OCI-M2 (cell line): ENCODE measurements around the gene GPR146.

ENCODE experiments used
- DNase-seq: peaks from one replicate; lab custom pipeline; 2025; ENCODE audit not compliant: unreplicated experiment; lab: John Stamatoyannopoulos, UW

GPR146 gene

DNA sequence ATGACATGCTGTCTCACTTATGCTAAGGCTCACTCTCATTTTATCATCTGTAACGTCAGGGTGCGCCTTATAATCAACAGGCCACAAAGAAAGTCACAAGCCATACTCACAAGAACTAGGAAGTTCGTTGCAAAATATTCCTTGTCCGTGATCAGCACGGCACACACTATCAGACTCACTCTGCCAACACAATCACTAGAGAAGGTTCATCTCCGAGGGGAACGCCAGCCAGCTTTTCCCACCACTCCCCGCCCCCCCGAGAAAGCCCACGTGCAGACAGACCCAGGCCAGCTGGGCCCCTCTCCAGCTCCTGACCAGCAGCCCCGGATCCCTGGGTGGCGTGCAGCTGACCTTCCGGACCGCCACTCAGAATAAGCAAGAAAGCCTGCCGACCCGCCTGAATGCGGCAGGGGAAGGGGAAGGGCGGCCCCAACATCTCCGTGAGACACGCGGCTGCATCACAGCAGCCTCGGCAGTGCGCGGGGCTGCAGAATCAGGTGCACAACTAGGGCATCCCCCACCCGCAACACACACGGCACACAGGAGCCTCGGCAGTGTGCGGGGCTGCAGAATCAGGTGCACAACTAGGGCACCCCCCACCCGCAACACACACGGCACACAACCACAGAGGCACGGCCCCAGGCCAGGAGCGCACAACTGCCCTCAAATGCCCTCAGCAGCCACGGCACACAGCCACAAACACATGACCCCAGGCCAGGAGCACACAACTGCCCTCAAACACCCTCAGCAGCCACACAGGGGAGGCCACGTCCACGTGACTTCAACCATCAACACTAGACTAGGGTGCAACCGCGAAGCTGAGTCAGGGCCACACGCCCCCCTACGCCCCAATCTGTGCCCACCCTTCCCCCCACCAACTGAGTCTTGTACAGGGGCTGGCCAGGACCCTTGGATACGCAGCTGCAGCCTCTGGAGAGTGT, 2.5 kb upstream of the GPR146 start:
- no peak for DNase-seq

GRCh38 chr7:1042492-1042833, 1.9 kb upstream of the GPR146 start:
- DNase-seq, result no peak

GRCh38 chr7:1043552-1044188, 676 bp upstream of the GPR146 start:
- no peak for DNase-seq

DNA sequence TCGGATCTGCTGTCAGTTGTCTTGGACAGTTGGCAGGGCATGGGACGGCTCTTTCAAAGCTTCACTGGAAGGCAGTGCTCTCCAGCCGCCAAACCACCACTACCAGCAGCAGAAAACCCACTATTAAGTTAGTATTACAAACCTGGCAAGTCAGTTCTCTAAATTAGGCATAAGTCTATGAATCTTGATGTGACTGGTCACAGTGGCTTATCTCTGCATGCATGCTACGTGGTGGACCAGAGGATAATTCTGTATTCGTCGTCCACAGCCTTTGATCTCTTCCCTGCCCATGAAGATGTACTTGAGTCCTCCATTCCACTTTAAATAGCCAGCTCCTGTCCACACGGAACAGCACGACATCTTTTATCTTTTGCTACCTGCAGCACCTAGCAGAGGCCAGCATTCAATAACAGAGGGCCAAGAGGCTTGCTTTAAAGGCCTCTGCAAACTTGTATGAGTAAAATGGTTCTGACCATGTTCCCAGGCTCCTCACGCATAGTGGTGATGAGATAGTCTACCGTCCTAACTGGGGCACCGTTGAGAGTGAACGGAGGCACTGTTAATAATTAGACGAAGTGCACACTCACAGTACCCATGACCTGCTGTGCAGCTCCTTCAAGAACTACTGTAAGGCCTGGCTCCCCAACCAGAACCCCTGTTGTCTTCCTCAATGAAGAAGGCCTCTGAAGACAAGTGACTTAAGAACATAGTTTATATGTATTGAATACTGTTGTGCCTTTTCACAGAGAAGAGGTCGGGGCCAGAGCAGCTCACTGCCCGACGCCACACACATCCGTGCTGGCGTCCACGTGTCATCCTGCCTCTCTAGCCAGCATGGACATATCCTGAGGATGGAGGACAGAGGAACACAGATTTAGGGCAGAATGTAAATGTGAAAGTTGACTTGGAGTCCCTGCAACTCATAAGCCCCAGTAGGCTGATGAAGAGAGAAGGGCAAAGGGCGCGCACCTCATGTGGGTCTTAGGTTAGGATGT, 1.0 kb downstream of the GPR146 start:
- no peak for DNase-seq

DNA sequence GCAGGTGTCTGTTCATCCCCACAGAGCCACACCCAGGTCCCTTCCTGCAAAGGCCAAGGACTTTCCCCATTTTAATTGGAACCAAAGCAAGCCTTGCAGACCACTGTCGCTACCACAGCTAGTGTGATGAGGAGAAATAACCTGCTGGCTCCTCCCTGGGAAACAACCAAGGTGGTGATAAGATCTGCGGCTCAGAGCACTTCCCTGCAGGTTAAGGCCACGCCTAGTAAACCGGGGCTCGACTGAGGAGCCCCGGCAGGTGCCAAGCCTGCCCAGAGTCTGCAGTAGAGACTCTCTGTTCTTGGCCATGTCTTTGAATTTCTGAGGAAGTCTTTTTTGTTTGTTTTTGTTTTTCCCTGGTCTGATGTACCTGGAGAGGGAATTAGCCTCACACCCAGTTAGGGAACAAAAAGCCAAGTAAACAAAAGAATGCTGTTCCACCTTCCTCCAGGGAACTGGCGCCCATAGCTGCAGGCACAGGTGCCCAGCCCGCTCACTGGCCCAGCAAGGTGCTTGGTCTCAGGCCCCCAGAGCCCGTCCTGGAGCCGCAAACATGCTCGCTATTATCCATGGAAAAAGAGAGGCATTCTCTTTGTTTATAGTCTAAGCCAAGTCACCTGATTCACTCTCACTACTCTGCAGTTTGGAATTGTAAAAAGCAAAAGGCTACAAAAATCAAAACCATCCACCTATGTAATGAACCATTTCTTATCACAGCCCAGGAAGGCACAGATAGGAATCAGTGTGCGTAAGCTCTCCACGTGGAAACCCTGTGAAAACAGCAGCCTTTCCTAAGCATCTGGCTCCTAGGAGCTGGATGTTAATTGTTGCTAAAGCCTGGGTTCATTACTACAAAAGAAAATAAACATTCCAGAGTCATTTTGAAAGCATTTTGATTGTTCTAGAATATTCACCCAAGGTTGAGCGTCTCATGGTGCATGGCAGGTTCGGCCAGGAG, 2.7 kb downstream of the GPR146 start:
- DNase-seq, result no peak

GRCh38 chr7:1049006-1049741, 4.8 kb downstream of the GPR146 start:
- DNase-seq, result no peak

- DNase-seq, result no peak
Measured at GRCh38 chr7:1049801-1050200, 5.5 kb downstream of the GPR146 start.

- DNase-seq, result no peak
Measured at GRCh38 chr7:1050254-1050906, 6.0 kb downstream of the GPR146 start.

GRCh38 chr7:1050956-1051690, 6.8 kb downstream of the GPR146 start:
- no peak for DNase-seq

- no peak for DNase-seq
Measured at GRCh38 chr7:1052031-1052818, 7.9 kb downstream of the GPR146 start.

DNA sequence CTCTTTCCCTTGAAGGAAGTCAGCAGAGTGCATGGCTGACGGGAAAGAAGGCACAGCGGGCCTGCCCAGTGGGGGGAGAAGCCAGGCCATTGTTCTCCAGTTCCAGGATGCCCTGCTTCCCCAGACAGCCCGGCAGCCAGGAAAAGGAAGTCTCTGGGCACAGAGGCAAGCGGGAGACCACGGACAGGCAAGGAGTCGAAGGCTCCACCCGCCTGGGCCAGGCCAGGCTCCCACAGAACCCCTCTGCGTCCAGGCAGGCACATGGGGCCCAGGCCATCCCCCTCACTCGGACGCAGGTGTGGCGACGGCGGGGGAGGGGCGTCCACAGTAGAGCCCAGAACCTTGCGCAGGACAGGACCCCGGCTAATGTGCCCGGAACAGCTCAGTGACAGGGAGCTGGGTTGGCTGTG, 8.7 kb downstream of the GPR146 start:
- no peak for DNase-seq

DNA sequence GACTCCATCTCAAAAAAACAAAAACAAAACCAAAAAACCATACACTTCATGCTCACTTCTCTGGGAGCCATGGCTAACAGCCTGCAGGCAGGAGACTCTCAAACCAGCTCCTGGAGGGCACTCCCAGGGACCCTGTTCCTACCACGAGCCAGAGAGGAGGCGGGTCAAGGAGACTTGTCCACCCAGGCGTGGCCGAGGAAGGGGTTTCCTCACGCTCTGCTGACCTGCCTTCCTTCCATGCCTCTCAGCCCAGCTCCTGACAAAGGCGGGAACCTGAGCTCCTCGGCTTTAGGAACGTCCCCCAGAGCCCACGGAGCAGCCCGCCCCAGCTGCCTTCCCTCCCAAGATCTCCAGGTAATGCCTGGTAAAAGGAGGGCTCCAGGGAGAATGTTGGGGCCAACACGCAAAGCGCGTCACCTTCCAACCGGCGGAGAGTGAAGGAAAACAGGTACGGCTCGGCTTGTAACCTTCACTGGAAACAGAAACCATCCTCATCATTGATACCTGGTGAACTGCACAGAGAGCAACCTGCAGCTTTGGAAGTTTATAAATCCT, 9.5 kb downstream of the GPR146 start:
- DNase-seq, result no peak

GRCh38 chr7:1054438-1054837, 10.1 kb downstream of the GPR146 start:
- no peak for DNase-seq

GRCh38 chr7:1054861-1055450, 10.6 kb downstream of the GPR146 start:
- DNase-seq, result no peak

- DNase-seq, result no peak
Measured at GRCh38 chr7:1055491-1055955, 11.2 kb downstream of the GPR146 start.

DNA sequence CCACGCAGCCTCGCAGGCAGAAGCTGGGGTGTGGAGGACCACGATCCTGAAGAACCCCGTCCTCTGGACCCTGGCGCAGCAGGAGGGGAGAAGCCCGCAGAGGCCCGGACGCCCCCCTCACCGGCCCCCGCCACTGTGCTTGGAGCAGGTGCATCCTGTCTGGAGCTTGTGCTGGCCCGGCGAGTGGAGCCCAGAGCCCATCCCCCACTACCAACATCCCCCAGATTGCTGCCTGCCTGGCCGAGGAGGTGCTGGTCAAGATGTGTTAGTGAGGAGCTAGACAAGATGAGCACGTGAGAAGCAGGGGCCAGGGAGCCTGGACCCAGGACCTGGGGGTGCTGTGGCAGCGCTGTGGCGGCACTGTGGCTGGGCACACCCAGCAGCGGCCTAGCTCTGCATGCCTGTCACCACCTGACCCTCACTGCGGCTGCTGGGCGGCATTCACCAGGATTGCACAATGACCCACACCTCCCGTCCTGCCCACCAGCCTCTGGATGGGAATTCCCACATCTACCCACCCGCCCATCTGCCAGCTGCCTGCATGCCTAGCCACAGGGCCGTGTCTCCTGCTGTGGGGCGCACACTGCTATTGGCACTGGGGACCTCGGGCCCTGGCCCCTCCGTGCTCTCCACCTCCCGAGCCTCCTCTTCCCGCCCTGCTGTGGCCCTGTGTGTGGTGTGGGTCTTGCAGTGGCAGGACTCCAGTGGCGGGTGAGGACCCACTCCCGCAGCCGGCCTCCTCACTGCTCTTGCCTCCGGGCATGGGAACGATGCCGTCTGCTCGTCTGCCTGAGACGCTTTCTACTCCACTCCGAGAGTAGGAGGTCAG, 11.8 kb downstream of the GPR146 start:
- DNase-seq, result no peak
